GM12875 (cell line): ENCODE data around the gene C3orf22.

Source experiments
- H3K4me3 ChIP-seq: one replicate; pipeline ENCODE4 v1.5.1; 2011; ENCODE audit warnings: low read depth, low read length, control low read depth
- CTCF ChIP-seq: IDR thresholded peaks from 2 replicates; pipeline ENCODE4 v1.5.1; 2011; ENCODE audit warnings: low read depth, mild to moderate bottlenecking, control low read depth, inconsistent platforms, low read length, moderate library complexity, borderline replicate concordance; ENCODE audit not compliant: insufficient read depth

The C3orf22 gene

DNA sequence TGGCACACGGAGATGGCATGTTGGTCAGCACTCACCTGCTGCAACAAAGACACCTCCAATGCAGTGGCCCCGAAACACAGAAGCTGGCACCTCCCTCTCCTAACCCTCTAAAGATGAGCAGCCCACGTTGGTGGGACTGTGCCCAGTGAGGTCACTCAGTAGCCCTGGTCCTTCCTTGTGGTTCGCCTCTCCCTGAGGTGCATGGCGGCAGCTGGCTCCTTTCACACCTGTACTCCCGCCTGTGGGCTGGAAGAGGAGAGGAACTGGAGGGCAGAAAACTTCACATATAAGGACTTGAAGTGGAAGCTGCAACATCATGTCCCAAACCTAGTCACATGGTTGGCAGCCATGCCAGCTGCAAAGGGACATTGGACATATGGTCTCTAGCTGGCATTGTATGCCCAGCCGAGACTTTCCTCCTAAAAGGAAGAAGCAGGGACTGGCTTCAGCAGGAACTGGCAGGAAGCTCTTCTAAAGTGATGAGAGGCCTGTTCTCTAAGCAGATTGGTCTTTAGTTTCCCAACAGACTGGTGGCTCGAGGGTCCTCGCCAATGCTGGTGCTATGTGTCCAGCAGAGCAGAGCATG, 10.8 kb upstream of the C3orf22 start:
- H3K4me3 ChIP-seq, result no peak overlapping the region
- no peak for TF ChIP-seq CTCF

GRCh38 chr3:126568776-126569342, 10.1 kb upstream of the C3orf22 start:
- no peak for TF ChIP-seq CTCF
- H3K4me3 ChIP-seq, result no peak overlapping the region

DNA sequence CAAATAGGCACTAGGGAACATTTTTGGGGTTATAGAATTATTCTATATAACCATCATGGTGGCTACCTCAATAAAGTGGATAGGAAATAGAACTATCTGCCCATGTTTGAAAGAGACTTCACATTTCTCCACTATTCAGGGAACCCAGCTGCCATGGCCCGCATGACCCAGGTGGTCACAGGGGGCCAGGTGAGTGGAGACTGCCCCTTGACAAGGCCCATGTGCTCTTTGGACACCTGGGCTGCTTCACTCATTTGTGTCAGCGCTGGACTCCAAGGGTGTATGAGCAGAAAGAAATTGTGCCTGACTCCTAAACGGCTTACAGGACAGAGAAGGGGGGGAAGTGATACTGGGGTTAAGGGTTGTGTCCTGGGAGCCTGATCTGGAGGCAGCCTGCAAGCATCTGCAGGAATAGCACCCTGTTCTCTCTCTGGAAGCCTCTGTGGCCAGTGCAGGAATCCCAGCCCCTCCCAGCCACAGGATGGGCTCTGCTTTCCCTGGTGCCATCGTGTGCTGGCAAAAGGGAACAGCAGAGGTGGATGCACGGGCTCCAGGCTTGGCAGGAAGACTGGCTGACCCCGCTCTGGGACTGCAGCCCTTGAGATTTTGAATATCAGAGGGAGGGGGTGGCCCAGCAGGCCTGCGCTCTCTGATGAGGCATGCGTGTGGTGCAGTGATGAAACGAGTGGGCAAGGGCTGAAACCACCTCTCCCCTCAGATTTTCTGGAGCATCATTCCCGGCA, 9.1 kb upstream of the C3orf22 start:
- no peak for TF ChIP-seq CTCF

DNA sequence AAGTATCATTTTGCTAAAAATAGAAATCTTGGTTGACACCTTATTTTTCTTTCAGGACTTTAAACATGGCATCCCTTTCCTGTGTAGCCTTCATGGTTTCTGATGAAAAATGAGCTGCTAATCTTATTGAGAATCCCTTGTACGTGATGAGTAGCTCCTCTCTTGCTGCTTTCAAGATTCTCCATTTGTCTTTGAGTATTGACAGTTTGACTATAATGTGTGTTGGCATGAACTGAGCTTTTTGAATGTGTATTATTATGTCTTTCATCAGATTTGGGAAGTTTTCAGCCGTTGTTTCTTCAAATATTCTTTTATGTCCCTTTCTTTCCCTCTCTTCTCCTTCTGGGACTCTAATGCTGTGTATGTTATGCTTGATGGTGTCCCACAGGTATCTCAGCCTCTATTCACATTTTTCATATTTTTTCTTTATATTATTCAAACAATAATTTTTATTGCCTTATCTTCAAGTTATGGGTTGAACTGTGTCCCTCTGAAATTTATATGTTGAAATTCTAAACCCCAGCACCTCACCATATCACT, 4.1 kb upstream of the C3orf22 start:
- H3K4me3 ChIP-seq, result no peak overlapping the region
- TF ChIP-seq CTCF, result no peak

More for the DNA sequence above, 9.1 kb upstream of the C3orf22 start:
- H3K4me3 ChIP-seq, result no peak overlapping the region

DNA sequence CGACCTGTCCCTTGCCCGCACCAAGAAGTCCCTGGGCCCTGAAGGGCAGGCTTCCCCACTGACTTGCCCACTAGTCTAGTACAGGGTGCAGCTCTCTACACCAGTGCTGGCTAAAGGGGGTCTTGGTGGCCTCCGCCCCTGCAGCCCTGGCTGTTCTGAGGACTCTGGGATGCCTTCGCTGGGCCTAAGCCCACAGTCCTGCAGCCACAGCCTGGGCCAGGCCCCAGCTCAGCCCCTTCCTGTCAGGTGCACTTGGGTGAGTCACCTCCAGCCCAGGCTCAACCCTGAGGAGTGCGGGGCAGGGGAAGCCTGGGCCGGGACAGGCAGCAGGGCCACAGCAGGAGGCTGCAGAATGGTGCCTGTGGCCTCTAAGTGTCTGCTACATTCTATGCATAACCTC, 971 bp downstream of the C3orf22 start:
- TF ChIP-seq CTCF, result no peak
- H3K4me3 ChIP-seq, result no peak overlapping the region

DNA sequence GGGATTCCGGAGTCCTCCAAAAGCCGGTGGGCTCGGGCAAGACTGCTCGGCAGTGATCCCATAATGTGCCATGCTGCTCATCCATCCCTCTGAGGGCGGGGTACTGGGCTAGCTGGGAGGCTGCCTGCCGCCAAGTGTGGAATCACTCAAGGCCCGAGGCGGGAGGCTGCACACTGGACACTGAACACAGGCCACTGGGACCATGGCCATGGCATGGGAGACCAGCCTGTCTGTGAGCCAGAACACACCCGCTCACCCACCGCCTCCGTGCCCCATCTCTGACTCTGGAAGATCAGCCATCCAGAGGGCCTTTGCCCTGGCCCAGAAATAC, 1.4 kb downstream of the C3orf22 start:
- no peak for TF ChIP-seq CTCF
- no peak overlapping the region for H3K4me3 ChIP-seq

DNA sequence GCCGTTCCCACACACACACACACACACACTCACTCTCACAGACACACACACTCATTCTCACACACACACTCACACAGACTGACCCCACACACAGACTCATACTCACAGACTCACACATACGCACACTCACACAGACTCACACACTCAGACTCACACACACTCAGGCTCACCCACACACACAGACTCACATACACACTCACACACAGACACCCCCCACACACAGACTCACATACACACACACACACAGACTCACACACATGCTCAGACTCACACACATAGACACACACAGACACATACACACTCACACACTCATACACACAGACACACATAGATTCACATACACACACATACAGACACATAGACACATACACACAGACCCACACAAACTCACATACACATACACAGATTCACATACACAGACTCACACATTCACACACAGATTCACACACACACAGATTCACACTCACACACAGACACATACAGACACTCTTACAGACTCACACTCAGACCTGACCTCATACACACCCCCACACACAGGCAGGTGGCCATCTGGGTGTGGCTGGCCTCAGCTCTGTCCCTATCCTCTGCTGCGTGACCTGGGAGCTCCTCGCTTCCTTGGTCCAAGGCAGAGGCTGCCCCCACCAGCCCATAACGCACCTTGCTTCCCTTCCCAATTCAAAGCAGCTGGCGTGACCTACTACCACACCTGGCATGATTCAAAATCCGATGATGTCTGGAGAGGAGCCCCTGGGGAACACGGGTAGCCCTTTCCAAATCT, 1.9 kb downstream of the C3orf22 start:
- TF ChIP-seq CTCF, result no peak
- no peak overlapping the region for H3K4me3 ChIP-seq
